Occipital lobe (tissue), 2 donors: Measurements from ENCODE around the gene FKBP3. TPM values are rescaled to one million over a fixed set of nuclear protein-coding genes. Genes with fewer than 3 reads are reported as not detected.

Experiments used
- small RNA-seq: library from RNA; depleted of rRNA; stranded (forward); fragments of <200 nt; gene quantifications from one replicate; pipeline ENCODE3, GENCODE V24; 2014
- total RNA-seq: library from RNA; depleted of rRNA; stranded (reverse); fragments of >200 nt; gene quantifications from one replicate; pipeline ENCODE4 v1.2.3, GENCODE V29; 2014

The FKBP3 gene
- total RNA-seq, 1 donor from 2014 or later: 97.9 TPM

Small RNAs within 50 kb of the gene (small RNA-seq; reads per million reads assigned to genes)
- 0.12 reads per million for gene RF00151
- 4,742 reads per million, percentile 100 among the genes with 10 or more reads in this experiment for gene SNORD127

Other genes starting within 250 kb of the FKBP3 start
- 56.0 TPM for gene KLHL28, start 172.5 kb downstream of the FKBP3 start, total RNA-seq
- gene TOGARAM1, start 172.3 kb downstream of the FKBP3 start, total RNA-seq: 91.1 TPM
- 65.8 TPM for gene PRPF39, start 50.4 kb downstream of the FKBP3 start, total RNA-seq
- gene FANCM, start 1.4 kb upstream of the FKBP3 start, total RNA-seq: 12.5 TPM
- 28.4 TPM for gene MIS18BP1, start 118.7 kb upstream of the FKBP3 start, total RNA-seq